IMR-90 (cell line): ENCODE results near the gene CRCP. TPM values are rescaled to one million over a fixed set of nuclear protein-coding genes. Genes with fewer than 3 reads are reported as not detected.

Experiments used
- ATAC-seq: fragments of 200-7000 bp; cut with Tn5 transposase; 2 replicates; pipeline ENCODE4 v1.9.1; 2020; ENCODE audit warnings: low read depth, mild to moderate bottlenecking, moderate library complexity
- BruUV-seq: library from RNA; stranded (reverse); fragments of 400-500 nt; replicated peaks from 2 replicates; lab custom pipeline; 2021; lab: Mats Ljungman, UMichigan
- CTCF ChIA-PET: fragments of 300-600 bp; formaldehyde crosslinking; extraction: SDS; loops from one replicate; lab custom pipeline; 2021; ENCODE audit warnings: antibody characterized with exemption; lab: Yijun Ruan, JAX
- POLR2A ChIA-PET: fragments of 300-600 bp; sonication (Branson Sonifier 250); formaldehyde crosslinking; loops from one replicate; lab custom pipeline; 2022; ENCODE audit warnings: antibody characterized with exemption; ENCODE audit not compliant: unreplicated experiment; lab: Charles Lee
- DNase-seq: peaks from one replicate; pipeline ENCODE4 v3.0.0; 2013
- H2AFZ ChIP-seq: replicated peaks from 2 replicates; pipeline ENCODE3; 2013; ENCODE audit warnings: low read length, mild to moderate bottlenecking; ENCODE audit not compliant: poor library complexity
- H2AK5ac ChIP-seq: 2 replicates; pipeline ENCODE4 v1.6.1; 2013; ENCODE audit warnings: low read depth, low read length, inconsistent platforms
- H2AK9ac ChIP-seq: replicated peaks from 2 replicates; pipeline ENCODE3; 2013; ENCODE audit warnings: mild to moderate bottlenecking, low read depth, low read length, moderate library complexity; ENCODE audit not compliant: poor library complexity
- H2BK120ac ChIP-seq: 2 replicates; pipeline ENCODE4 v1.6.1; 2013; ENCODE audit warnings: low read depth, low read length, inconsistent platforms
- H2BK15ac ChIP-seq: 3 replicates; pipeline ENCODE4 v1.6.1; 2013; ENCODE audit warnings: low read depth, low read length, inconsistent platforms
- H2BK20ac ChIP-seq: 2 replicates; pipeline ENCODE4 v1.6.1; 2013; ENCODE audit warnings: low read depth, mild to moderate bottlenecking, inconsistent platforms, low read length, moderate library complexity
- H2BK5ac ChIP-seq: 2 replicates; pipeline ENCODE4 v1.6.1; 2013; ENCODE audit warnings: mild to moderate bottlenecking, low read depth, low read length, inconsistent platforms; ENCODE audit not compliant: poor library complexity, severe bottlenecking
- H3K14ac ChIP-seq: replicated peaks from 2 replicates; pipeline ENCODE4 v1.6.1; 2013; ENCODE audit warnings: low read depth, low read length, inconsistent platforms
- H3K18ac ChIP-seq: 2 replicates; pipeline ENCODE4 v1.6.1; 2013; ENCODE audit warnings: low read depth, low read length, control low read depth
- H3K23ac ChIP-seq: 2 replicates; pipeline ENCODE4 v1.6.1; 2013; ENCODE audit warnings: low read depth, low read length, inconsistent platforms
- H3K27ac ChIP-seq: 2 replicates; pipeline ENCODE4 v1.5.1; 2013; ENCODE audit warnings: mild to moderate bottlenecking, control low read depth, low read length; ENCODE audit not compliant: insufficient read depth
- H3K27me3 ChIP-seq: 2 replicates; pipeline ENCODE4 v1.6.1; 2013; ENCODE audit warnings: low read length; ENCODE audit not compliant: control insufficient read depth, insufficient read depth
- H3K36me3 ChIP-seq: 2 replicates; pipeline ENCODE4 v1.6.1; 2013; ENCODE audit warnings: low read length, mixed read lengths; ENCODE audit not compliant: control insufficient read depth, insufficient read depth
- H3K4ac ChIP-seq: 2 replicates; pipeline ENCODE4 v1.6.1; 2013; ENCODE audit warnings: low read depth, low read length, inconsistent platforms
- H3K4me1 ChIP-seq: 2 replicates; pipeline ENCODE4 v1.6.1; 2013; ENCODE audit warnings: low read length, mixed read lengths; ENCODE audit not compliant: control insufficient read depth, insufficient read depth
- H3K4me2 ChIP-seq: 2 replicates; pipeline ENCODE4 v1.6.1; 2013; ENCODE audit warnings: low read depth, mild to moderate bottlenecking, control low read depth, low read length, moderate library complexity
- H3K4me3 ChIP-seq: 2 replicates; pipeline ENCODE4 v1.5.1; 2013; ENCODE audit warnings: low read depth, mild to moderate bottlenecking, control low read depth, low read length, moderate library complexity; ENCODE audit not compliant: insufficient read depth
- H3K56ac ChIP-seq: 2 replicates; pipeline ENCODE4 v1.6.1; 2013; ENCODE audit warnings: low read length, inconsistent platforms; ENCODE audit not compliant: insufficient read depth; ENCODE audit errors: extremely low read depth
- H3K79me1 ChIP-seq, 2 experiments: 2 replicates each; pipeline ENCODE4 v1.6.1; 2013; ENCODE audit warnings: low read length in 2 of 2, inconsistent platforms in 1 of 2, low read depth in 1 of 2
- H3K9ac ChIP-seq: 2 replicates; pipeline ENCODE4 v1.6.1; 2013; ENCODE audit warnings: low read depth, low read length, control low read depth
- H3K9me1 ChIP-seq: 2 replicates; pipeline ENCODE4 v1.6.1; 2013; ENCODE audit warnings: low read length, inconsistent platforms; ENCODE audit not compliant: insufficient read depth
- H3K9me3 ChIP-seq: 2 replicates; pipeline ENCODE4 v1.6.1; 2013; ENCODE audit warnings: low read length; ENCODE audit not compliant: control insufficient read depth, insufficient read depth
- H4K20me1 ChIP-seq: 2 replicates; pipeline ENCODE4 v1.6.1; 2013; ENCODE audit warnings: low read length, inconsistent platforms; ENCODE audit not compliant: insufficient read depth
- H4K5ac ChIP-seq: 2 replicates; pipeline ENCODE4 v1.6.1; 2013; ENCODE audit warnings: mild to moderate bottlenecking, low read depth, low read length, control low read depth
- H4K8ac ChIP-seq, 2 experiments: 2 replicates each; pipeline ENCODE4 v1.6.1; 2013; ENCODE audit warnings: low read depth in 2 of 2, low read length in 2 of 2, control low read depth in 1 of 2, inconsistent platforms in 1 of 2
- H4K91ac ChIP-seq: 2 replicates; pipeline ENCODE4 v1.6.1; 2013; ENCODE audit warnings: low read depth, low read length, inconsistent platforms; ENCODE audit not compliant: insufficient read depth
- CHD1 ChIP-seq: IDR thresholded peaks from 2 replicates; pipeline ENCODE4 v1.6.1; 2012; ENCODE audit warnings: low read depth, low read length, improper control_type of control experiment
- USF2 ChIP-seq: fragments of 150-350 bp; IDR thresholded peaks from 2 replicates; pipeline ENCODE4 v1.6.1; 2017; ENCODE audit warnings: mild to moderate bottlenecking, antibody characterized with exemption, low read length, low read depth
- WGBS, 2 experiments: methylation state at CpG; one replicate each; pipeline versions ENCODE4 v1.1.5 to v1.1.7; 2013; ENCODE audit warnings: missing lambda C conversion rate in 2 of 2; ENCODE audit not compliant: insufficient read length in 1 of 2; ENCODE audit errors: extremely low coverage in 2 of 2; 5-methylcytosine and 5-hydroxymethylcytosine counted together
- dilution Hi-C: fragments of 300-500 bp; cut with HindIII; formaldehyde crosslinking; loops from one replicate; pipeline ENCODE4 v1.14.3; 2018; ENCODE audit warnings: low sequenced_read_pairs; ENCODE audit not compliant: unreplicated experiment
- in situ Hi-C: fragments of 300-500 bp; cut with MboI; formaldehyde crosslinking; loops from 3 replicates; pipeline ENCODE4 v1.14.3; 2019; ENCODE audit warnings: low sequenced_read_pairs, inconsistent platforms, mixed read lengths
- intact Hi-C: fragments of 100-400 bp; cut with micrococcal nuclease; formaldehyde crosslinking; loops from 2 replicates; pipeline ENCODE4 v1.10.0; 2022
- polyA plus RNA-seq, 3 experiments: library from polyadenylated mRNA; depleted of rRNA; stranded (reverse); fragments of >200 nt; gene quantifications; 2 replicates each; pipeline ENCODE4 v1.2.3, GENCODE V29; 2012; ENCODE audit warnings: low replicate concordance in 1 of 3
- total RNA-seq: library from RNA; depleted of rRNA; stranded (reverse); fragments of >200 nt; gene quantifications from 2 replicates; pipeline ENCODE4 v1.2.3, GENCODE V29; 2012

The CRCP gene
- total and polyA plus RNA-seq, 2 of the 4 experiments (the other 2 are of a cell fraction) = 22.9 to 37.5 TPM

- WGBS, 2 experiments = no CpG with 5 or more reads among the region's 2 CpGs
- Histone ChIP-seq H3K9me3 (no peaks in the 10 kb centered on the region), H3K56ac (no peak overlapping the region), H2AK9ac (no peak overlapping the region), H3K4me1 (peaks cover 5% of the 10 kb centered on the region; the same call in 1 of the 2 replicates), H3K14ac (no peak overlapping the region), H3K4me2 (no peak overlapping the region), H4K8ac (no peak overlapping the region), H2BK15ac (no peak overlapping the region), H3K9me1 (no peaks in the 10 kb centered on the region; the same call in 1 of the 2 replicates), H2AFZ (no peak overlapping the region), H3K18ac (no peak overlapping the region), H3K27ac (no peak overlapping the region), H4K91ac (no peak overlapping the region), H3K79me1 (no peaks in the 10 kb centered on the region), H4K20me1 (no peaks in the 10 kb centered on the region), H3K4me3 (no peak overlapping the region), H3K27me3 (no peaks in the 10 kb centered on the region), H3K9ac (no peak overlapping the region), H3K36me3 (no peaks in the 10 kb centered on the region), H3K4ac (no peak overlapping the region), H2BK120ac (no peak overlapping the region), H3K23ac (no peak overlapping the region), H2BK20ac (no peak overlapping the region), H2BK5ac (no peak overlapping the region), H2AK5ac (peak overlapping the region; percentile 28; the same call in 1 of the 2 replicates), H4K5ac (no peak overlapping the region)
- ATAC-seq = no peak
- DNase-seq = no peak
- ChIA-PET CTCF (no interaction called here), POLR2A (no interaction called here)
- intact Hi-C loops = no loop called here
- in situ Hi-C loops = no loop called here
- BruUV-seq = no TSS peak
- dilution Hi-C loops = no loop called here
- TF ChIP-seq CHD1 (no peak), USF2 (peak; percentile 74)
These were observed 63.6 kb downstream of the CRCP start for GRCh38 chr7:66178258-66178657.
